ENCODE data around the gene CHPT1. TPM values are rescaled to one million over a fixed set of nuclear protein-coding genes. Genes with fewer than 3 reads are reported as not detected.

The CHPT1 gene
- total RNA-seq, 2 experiments from 2014 or later, result 15.2 to 15.8 TPM

DNA sequence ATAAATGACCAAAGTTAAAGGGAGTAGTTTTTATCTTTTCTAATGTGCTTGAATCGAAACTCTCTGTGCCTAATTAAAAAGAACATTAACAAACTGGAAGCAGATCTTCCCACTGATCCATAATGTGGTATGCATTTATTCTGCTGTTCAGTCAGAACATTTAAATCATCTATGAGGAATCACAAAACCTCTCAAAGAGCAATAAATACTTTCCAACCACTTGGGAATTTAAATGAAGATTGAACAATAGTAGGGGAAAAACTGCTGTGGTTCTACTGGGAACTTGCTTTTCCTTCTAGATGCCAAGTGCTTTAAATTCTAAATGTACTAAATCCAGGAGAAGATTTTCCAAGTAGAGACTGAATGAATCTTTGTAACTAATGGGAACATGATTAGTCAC lies 12.3 kb upstream of the CHPT1 start:
- no peaks in the 10 kb centered on the region for H3K4me1 Mint-ChIP-seq (ENCODE audit: low read depth)
- H3K27ac Mint-ChIP-seq, result no peak overlapping the region
- DNase-seq (no peak), ATAC-seq (no peak)
- intact Hi-C loops (cut with micrococcal nuclease), result no loop called here
- no peaks in the 10 kb centered on the region for H3K36me3 Mint-ChIP-seq (ENCODE audit: low read depth)
- no peak for TF ChIP-seq CTCF (IDR thresholded peaks at IDR 0.05)
- no peak overlapping the region for H3K4me3 Mint-ChIP-seq
- ChIA-PET POLR2A (no interaction called here), CTCF (no interaction called here)
- no peaks in the 10 kb centered on the region for H3K9me3 Mint-ChIP-seq
- peaks cover 1% of the 10 kb centered on the region for H3K27me3 Mint-ChIP-seq

DNA sequence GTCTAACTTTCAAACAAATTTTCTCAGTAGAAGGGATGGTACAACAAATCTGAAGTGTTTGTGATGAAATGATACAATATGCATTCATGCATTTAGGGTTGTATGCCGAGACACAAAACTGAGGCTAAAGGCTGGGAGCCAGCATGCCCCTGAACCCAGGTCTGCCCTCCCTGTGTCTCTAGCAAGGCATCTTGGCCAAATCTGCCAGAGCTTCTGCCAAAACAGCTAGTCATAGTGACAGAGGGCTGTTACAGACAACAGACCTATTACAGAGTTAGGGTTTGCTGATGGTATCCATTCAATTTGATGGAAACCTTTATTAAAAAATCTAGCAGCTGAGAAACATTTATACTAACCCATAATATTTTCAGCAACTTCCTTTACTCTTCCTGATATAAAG lies 11.3 kb upstream of the CHPT1 start:
- no peaks in the 10 kb centered on the region for H3K4me1 Mint-ChIP-seq (ENCODE audit: low read depth)
- peaks cover 1% of the 10 kb centered on the region for H3K27me3 Mint-ChIP-seq
- H3K9me3 Mint-ChIP-seq, result no peaks in the 10 kb centered on the region
- CTCF ChIA-PET, result no interaction called here
- intact Hi-C loops (cut with micrococcal nuclease), result no loop called here
- H3K4me3 Mint-ChIP-seq, result no peak overlapping the region
- no peak for DNase-seq
- H3K27ac Mint-ChIP-seq, result no peak overlapping the region
- ATAC-seq, result no peak
- no peak for TF ChIP-seq CTCF (IDR thresholded peaks at IDR 0.05)
- POLR2A ChIA-PET, result no interaction called here
- no peaks in the 10 kb centered on the region for H3K36me3 Mint-ChIP-seq (ENCODE audit: low read depth)

GRCh38 chr12:101690544-101691098 lies 6.8 kb upstream of the CHPT1 start:
- Mint-ChIP-seq H3K9me3 (no peaks in the 10 kb centered on the region), H3K36me3 (ENCODE audit: low read depth) (no peaks in the 10 kb centered on the region), H3K4me1 (ENCODE audit: low read depth) (peaks cover 2% of the 10 kb centered on the region), H3K27me3 (no peaks in the 10 kb centered on the region), H3K4me3 (no peak overlapping the region), H3K27ac (no peak overlapping the region)
- ChIA-PET CTCF (no interaction called here), POLR2A (no interaction called here)
- ATAC-seq (no peak), DNase-seq (no peak)
- no peak for TF ChIP-seq CTCF (IDR thresholded peaks at IDR 0.05)
- intact Hi-C loops (cut with micrococcal nuclease), result no loop called here

GRCh38 chr12:101691503-101692096 lies 5.8 kb upstream of the CHPT1 start:
- intact Hi-C loops (cut with micrococcal nuclease), result no loop called here
- CTCF ChIA-PET, result interaction anchor here (1.0 kb wide), 1 partner anchor 20 kb away, joined by 3 read pairs; no protein-coding TSS in a partner anchor
- Mint-ChIP-seq H3K27me3 (no peaks in the 10 kb centered on the region), H3K4me1 (ENCODE audit: low read depth) (peaks cover 8% of the 10 kb centered on the region), H3K27ac (no peak overlapping the region), H3K4me3 (no peak overlapping the region), H3K36me3 (ENCODE audit: low read depth) (no peaks in the 10 kb centered on the region), H3K9me3 (no peaks in the 10 kb centered on the region)
- POLR2A ChIA-PET, result no interaction called here
- ATAC-seq, result no peak
- no peak for DNase-seq
- no peak for TF ChIP-seq CTCF (IDR thresholded peaks at IDR 0.05)

- H3K27me3 Mint-ChIP-seq, result no peaks in the 10 kb centered on the region
- CTCF ChIA-PET, result interaction anchor here (0.9 kb wide), 1 partner anchor 78 kb away, joined by 3 read pairs; no protein-coding TSS in a partner anchor
- H3K4me3 Mint-ChIP-seq, result no peak overlapping the region
- DNase-seq, result no peak
- no peak for TF ChIP-seq CTCF (IDR thresholded peaks at IDR 0.05)
- no peak overlapping the region for H3K27ac Mint-ChIP-seq
- intact Hi-C loops (cut with micrococcal nuclease), result no loop called here
- H3K4me1 Mint-ChIP-seq (ENCODE audit: low read depth), result peaks cover 19% of the 10 kb centered on the region
- POLR2A ChIA-PET, result no interaction called here
- no peaks in the 10 kb centered on the region for H3K9me3 Mint-ChIP-seq
- ATAC-seq, result no peak
- no peaks in the 10 kb centered on the region for H3K36me3 Mint-ChIP-seq (ENCODE audit: low read depth)
These were observed 3.1 kb upstream of the CHPT1 start for GRCh38 chr12:101694297-101694848.

All from activated CD8-positive, alpha-beta T cell treated with anti-CD3 and anti-CD28 coated beads for 36 hours (primary cell).